ENCODE measurements around the gene RTF2.

DNA sequence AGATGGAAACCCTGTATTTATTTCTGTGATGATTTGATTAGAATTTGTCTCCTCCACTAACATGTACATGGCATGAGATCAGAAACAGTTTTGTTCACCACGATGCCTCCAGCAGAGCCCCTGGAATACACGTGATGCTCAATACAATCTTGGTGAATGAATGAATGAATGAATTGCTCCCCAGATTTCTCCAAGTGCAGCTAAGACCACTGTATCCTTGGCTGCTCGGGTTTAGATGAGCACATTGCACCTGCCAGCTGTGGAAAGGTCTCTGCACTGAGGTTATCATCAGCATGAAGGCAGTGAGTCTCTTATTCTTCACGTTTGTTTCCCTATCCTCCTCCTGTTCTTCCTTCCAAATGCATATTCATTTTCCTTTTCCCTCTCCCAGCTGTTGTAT, 38.5 kb upstream of the RTF2 start:
- TF ChIP-seq, protein P1, sequence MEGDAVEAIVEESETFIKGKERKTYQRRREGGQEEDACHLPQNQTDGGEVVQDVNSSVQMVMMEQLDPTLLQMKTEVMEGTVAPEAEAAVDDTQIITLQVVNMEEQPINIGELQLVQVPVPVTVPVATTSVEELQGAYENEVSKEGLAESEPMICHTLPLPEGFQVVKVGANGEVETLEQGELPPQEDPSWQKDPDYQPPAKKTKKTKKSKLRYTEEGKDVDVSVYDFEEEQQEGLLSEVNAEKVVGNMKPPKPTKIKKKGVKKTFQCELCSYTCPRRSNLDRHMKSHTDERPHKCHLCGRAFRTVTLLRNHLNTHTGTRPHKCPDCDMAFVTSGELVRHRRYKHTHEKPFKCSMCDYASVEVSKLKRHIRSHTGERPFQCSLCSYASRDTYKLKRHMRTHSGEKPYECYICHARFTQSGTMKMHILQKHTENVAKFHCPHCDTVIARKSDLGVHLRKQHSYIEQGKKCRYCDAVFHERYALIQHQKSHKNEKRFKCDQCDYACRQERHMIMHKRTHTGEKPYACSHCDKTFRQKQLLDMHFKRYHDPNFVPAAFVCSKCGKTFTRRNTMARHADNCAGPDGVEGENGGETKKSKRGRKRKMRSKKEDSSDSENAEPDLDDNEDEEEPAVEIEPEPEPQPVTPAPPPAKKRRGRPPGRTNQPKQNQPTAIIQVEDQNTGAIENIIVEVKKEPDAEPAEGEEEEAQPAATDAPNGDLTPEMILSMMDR (IDR thresholded peaks at IDR 0.05; ENCODE audit: poor library complexity), result no peak
- no peak for TF ChIP-seq EZH2phosphoT487 (IDR thresholded peaks at IDR 0.05; ENCODE audit: low read depth, severe bottlenecking, unreplicated experiment)
- TF ChIP-seq EZH2 (IDR thresholded peaks at IDR 0.05; ENCODE audit: borderline replicate concordance), result no peak

Measured in hepatocyte (in vitro differentiated cells).